Measurements from ENCODE around the gene SNX13.

The SNX13 gene

GRCh38 chr7:17971411-17971810 is 31.1 kb upstream of the SNX13 start:
- no peak overlapping the region for H3K27ac ChIP-seq (ENCODE audit: low read depth in 2 of 2, low read length in 2 of 2)
- H3K9ac ChIP-seq (ENCODE audit: low read depth in 1 of 2, low read length in 2 of 2): no peak overlapping the region
- no peaks in the 10 kb centered on the region for H3K9me3 ChIP-seq (ENCODE audit: control insufficient read depth in 2 of 2, low read length in 2 of 2)
- H3K36me3 ChIP-seq (ENCODE audit: control insufficient read depth in 2 of 2, insufficient read depth in 2 of 2, low read length in 2 of 2): no peaks in the 10 kb centered on the region
- no peaks in the 10 kb centered on the region for H3K27me3 ChIP-seq (ENCODE audit: control insufficient read depth in 2 of 2, insufficient read depth in 2 of 2, low read length in 2 of 2)
- peaks cover 0 to 6% of the 10 kb centered on the region in 2 donors for H3K4me1 ChIP-seq (ENCODE audit: control insufficient read depth in 2 of 2, insufficient read depth in 2 of 2, low read length in 2 of 2)
- no peak overlapping the region for H3K4me3 ChIP-seq (ENCODE audit: low read length in 2 of 2)

GRCh38 chr7:17968791-17969715 is 28.8 kb upstream of the SNX13 start:
- Histone ChIP-seq H3K36me3 (ENCODE audit: control insufficient read depth in 2 of 2, insufficient read depth in 2 of 2, low read length in 2 of 2) (no peaks in the 10 kb centered on the region), H3K9ac (ENCODE audit: low read depth in 1 of 2, low read length in 2 of 2) (no peak overlapping the region), H3K27me3 (ENCODE audit: control insufficient read depth in 2 of 2, insufficient read depth in 2 of 2, low read length in 2 of 2) (no peaks in the 10 kb centered on the region), H3K9me3 (ENCODE audit: control insufficient read depth in 2 of 2, low read length in 2 of 2) (no peaks in the 10 kb centered on the region), H3K4me1 (ENCODE audit: control insufficient read depth in 2 of 2, insufficient read depth in 2 of 2, low read length in 2 of 2) (peaks cover 0 to 6% of the 10 kb centered on the region in 2 donors), H3K4me3 (ENCODE audit: low read length in 2 of 2) (peak overlapping the region in 1 of 2 donors; percentile 20), H3K27ac (ENCODE audit: low read depth in 2 of 2, low read length in 2 of 2) (peak overlapping the region in 1 of 2 donors; percentile 80)

GRCh38 chr7:17966706-17967105 is 26.4 kb upstream of the SNX13 start:
- Histone ChIP-seq H3K27me3 (ENCODE audit: control insufficient read depth in 2 of 2, insufficient read depth in 2 of 2, low read length in 2 of 2) (no peaks in the 10 kb centered on the region), H3K27ac (ENCODE audit: low read depth in 2 of 2, low read length in 2 of 2) (no peak overlapping the region), H3K9ac (ENCODE audit: low read depth in 1 of 2, low read length in 2 of 2) (no peak overlapping the region), H3K4me1 (ENCODE audit: control insufficient read depth in 2 of 2, insufficient read depth in 2 of 2, low read length in 2 of 2) (peaks cover 0 to 6% of the 10 kb centered on the region in 2 donors), H3K9me3 (ENCODE audit: control insufficient read depth in 2 of 2, low read length in 2 of 2) (no peaks in the 10 kb centered on the region), H3K36me3 (ENCODE audit: control insufficient read depth in 2 of 2, insufficient read depth in 2 of 2, low read length in 2 of 2) (no peaks in the 10 kb centered on the region), H3K4me3 (ENCODE audit: low read length in 2 of 2) (no peak overlapping the region)

GRCh38 chr7:17965603-17966002 is 25.3 kb upstream of the SNX13 start:
- Histone ChIP-seq H3K27ac (ENCODE audit: low read depth in 2 of 2, low read length in 2 of 2) (no peak overlapping the region), H3K9me3 (ENCODE audit: control insufficient read depth in 2 of 2, low read length in 2 of 2) (no peaks in the 10 kb centered on the region), H3K27me3 (ENCODE audit: control insufficient read depth in 2 of 2, insufficient read depth in 2 of 2, low read length in 2 of 2) (no peaks in the 10 kb centered on the region), H3K4me3 (ENCODE audit: low read length in 2 of 2) (no peak overlapping the region), H3K36me3 (ENCODE audit: control insufficient read depth in 2 of 2, insufficient read depth in 2 of 2, low read length in 2 of 2) (no peaks in the 10 kb centered on the region), H3K9ac (ENCODE audit: low read depth in 1 of 2, low read length in 2 of 2) (no peak overlapping the region), H3K4me1 (ENCODE audit: control insufficient read depth in 2 of 2, insufficient read depth in 2 of 2, low read length in 2 of 2) (peaks cover 0 to 6% of the 10 kb centered on the region in 2 donors)

GRCh38 chr7:17963281-17963680 is 23.0 kb upstream of the SNX13 start:
- H3K27ac ChIP-seq (ENCODE audit: low read depth in 2 of 2, low read length in 2 of 2): no peak overlapping the region
- H3K9me3 ChIP-seq (ENCODE audit: control insufficient read depth in 2 of 2, low read length in 2 of 2): no peaks in the 10 kb centered on the region
- H3K4me3 ChIP-seq (ENCODE audit: low read length in 2 of 2): no peak overlapping the region
- no peaks in the 10 kb centered on the region for H3K36me3 ChIP-seq (ENCODE audit: control insufficient read depth in 2 of 2, insufficient read depth in 2 of 2, low read length in 2 of 2)
- H3K9ac ChIP-seq (ENCODE audit: low read depth in 1 of 2, low read length in 2 of 2): no peak overlapping the region
- H3K4me1 ChIP-seq (ENCODE audit: control insufficient read depth in 2 of 2, insufficient read depth in 2 of 2, low read length in 2 of 2): no peaks in the 10 kb centered on the region
- H3K27me3 ChIP-seq (ENCODE audit: control insufficient read depth in 2 of 2, insufficient read depth in 2 of 2, low read length in 2 of 2): no peaks in the 10 kb centered on the region

GRCh38 chr7:17962652-17963051 is 22.4 kb upstream of the SNX13 start:
- no peak overlapping the region for H3K27ac ChIP-seq (ENCODE audit: low read depth in 2 of 2, low read length in 2 of 2)
- no peaks in the 10 kb centered on the region for H3K4me1 ChIP-seq (ENCODE audit: control insufficient read depth in 2 of 2, insufficient read depth in 2 of 2, low read length in 2 of 2)
- H3K9ac ChIP-seq (ENCODE audit: low read depth in 1 of 2, low read length in 2 of 2): no peak overlapping the region
- no peaks in the 10 kb centered on the region for H3K9me3 ChIP-seq (ENCODE audit: control insufficient read depth in 2 of 2, low read length in 2 of 2)
- H3K27me3 ChIP-seq (ENCODE audit: control insufficient read depth in 2 of 2, insufficient read depth in 2 of 2, low read length in 2 of 2): no peaks in the 10 kb centered on the region
- H3K4me3 ChIP-seq (ENCODE audit: low read length in 2 of 2): no peak overlapping the region
- no peaks in the 10 kb centered on the region for H3K36me3 ChIP-seq (ENCODE audit: control insufficient read depth in 2 of 2, insufficient read depth in 2 of 2, low read length in 2 of 2)

GRCh38 chr7:17957871-17958270 is 17.6 kb upstream of the SNX13 start:
- Histone ChIP-seq H3K4me1 (ENCODE audit: control insufficient read depth in 2 of 2, insufficient read depth in 2 of 2, low read length in 2 of 2) (no peaks in the 10 kb centered on the region), H3K36me3 (ENCODE audit: control insufficient read depth in 2 of 2, insufficient read depth in 2 of 2, low read length in 2 of 2) (no peaks in the 10 kb centered on the region), H3K27ac (ENCODE audit: low read depth in 2 of 2, low read length in 2 of 2) (no peak overlapping the region), H3K27me3 (ENCODE audit: control insufficient read depth in 2 of 2, insufficient read depth in 2 of 2, low read length in 2 of 2) (no peaks in the 10 kb centered on the region), H3K9ac (ENCODE audit: low read depth in 1 of 2, low read length in 2 of 2) (no peak overlapping the region), H3K4me3 (ENCODE audit: low read length in 2 of 2) (no peak overlapping the region), H3K9me3 (ENCODE audit: control insufficient read depth in 2 of 2, low read length in 2 of 2) (no peaks in the 10 kb centered on the region)

GRCh38 chr7:17952387-17952786 is 12.1 kb upstream of the SNX13 start:
- Histone ChIP-seq H3K4me1 (ENCODE audit: control insufficient read depth in 2 of 2, insufficient read depth in 2 of 2, low read length in 2 of 2) (no peaks in the 10 kb centered on the region), H3K9ac (ENCODE audit: low read depth in 1 of 2, low read length in 2 of 2) (no peak overlapping the region), H3K4me3 (ENCODE audit: low read length in 2 of 2) (no peak overlapping the region), H3K27ac (ENCODE audit: low read depth in 2 of 2, low read length in 2 of 2) (no peak overlapping the region), H3K36me3 (ENCODE audit: control insufficient read depth in 2 of 2, insufficient read depth in 2 of 2, low read length in 2 of 2) (no peaks in the 10 kb centered on the region), H3K27me3 (ENCODE audit: control insufficient read depth in 2 of 2, insufficient read depth in 2 of 2, low read length in 2 of 2) (no peaks in the 10 kb centered on the region), H3K9me3 (ENCODE audit: control insufficient read depth in 2 of 2, low read length in 2 of 2) (no peaks in the 10 kb centered on the region)

GRCh38 chr7:17951742-17952254 is 11.5 kb upstream of the SNX13 start:
- Histone ChIP-seq H3K27me3 (ENCODE audit: control insufficient read depth in 2 of 2, insufficient read depth in 2 of 2, low read length in 2 of 2) (no peaks in the 10 kb centered on the region), H3K27ac (ENCODE audit: low read depth in 2 of 2, low read length in 2 of 2) (no peak overlapping the region), H3K9ac (ENCODE audit: low read depth in 1 of 2, low read length in 2 of 2) (no peak overlapping the region), H3K4me3 (ENCODE audit: low read length in 2 of 2) (no peak overlapping the region), H3K9me3 (ENCODE audit: control insufficient read depth in 2 of 2, low read length in 2 of 2) (no peaks in the 10 kb centered on the region), H3K36me3 (ENCODE audit: control insufficient read depth in 2 of 2, insufficient read depth in 2 of 2, low read length in 2 of 2) (no peaks in the 10 kb centered on the region), H3K4me1 (ENCODE audit: control insufficient read depth in 2 of 2, insufficient read depth in 2 of 2, low read length in 2 of 2) (no peaks in the 10 kb centered on the region)

GRCh38 chr7:17948526-17949238 is 8.4 kb upstream of the SNX13 start:
- Histone ChIP-seq H3K27ac (ENCODE audit: low read depth in 2 of 2, low read length in 2 of 2) (no peak overlapping the region), H3K4me1 (ENCODE audit: control insufficient read depth in 2 of 2, insufficient read depth in 2 of 2, low read length in 2 of 2) (no peaks in the 10 kb centered on the region), H3K36me3 (ENCODE audit: control insufficient read depth in 2 of 2, insufficient read depth in 2 of 2, low read length in 2 of 2) (no peaks in the 10 kb centered on the region), H3K27me3 (ENCODE audit: control insufficient read depth in 2 of 2, insufficient read depth in 2 of 2, low read length in 2 of 2) (no peaks in the 10 kb centered on the region), H3K9ac (ENCODE audit: low read depth in 1 of 2, low read length in 2 of 2) (no peak overlapping the region), H3K9me3 (ENCODE audit: control insufficient read depth in 2 of 2, low read length in 2 of 2) (no peaks in the 10 kb centered on the region), H3K4me3 (ENCODE audit: low read length in 2 of 2) (no peak overlapping the region)
